ENCODE results near the gene PAX8. TPM values are rescaled to one million over a fixed set of nuclear protein-coding genes. Genes with fewer than 3 reads are reported as not detected.

PAX8 gene
- total RNA-seq, 1 donor from 2014 or later = not detected

DNA sequence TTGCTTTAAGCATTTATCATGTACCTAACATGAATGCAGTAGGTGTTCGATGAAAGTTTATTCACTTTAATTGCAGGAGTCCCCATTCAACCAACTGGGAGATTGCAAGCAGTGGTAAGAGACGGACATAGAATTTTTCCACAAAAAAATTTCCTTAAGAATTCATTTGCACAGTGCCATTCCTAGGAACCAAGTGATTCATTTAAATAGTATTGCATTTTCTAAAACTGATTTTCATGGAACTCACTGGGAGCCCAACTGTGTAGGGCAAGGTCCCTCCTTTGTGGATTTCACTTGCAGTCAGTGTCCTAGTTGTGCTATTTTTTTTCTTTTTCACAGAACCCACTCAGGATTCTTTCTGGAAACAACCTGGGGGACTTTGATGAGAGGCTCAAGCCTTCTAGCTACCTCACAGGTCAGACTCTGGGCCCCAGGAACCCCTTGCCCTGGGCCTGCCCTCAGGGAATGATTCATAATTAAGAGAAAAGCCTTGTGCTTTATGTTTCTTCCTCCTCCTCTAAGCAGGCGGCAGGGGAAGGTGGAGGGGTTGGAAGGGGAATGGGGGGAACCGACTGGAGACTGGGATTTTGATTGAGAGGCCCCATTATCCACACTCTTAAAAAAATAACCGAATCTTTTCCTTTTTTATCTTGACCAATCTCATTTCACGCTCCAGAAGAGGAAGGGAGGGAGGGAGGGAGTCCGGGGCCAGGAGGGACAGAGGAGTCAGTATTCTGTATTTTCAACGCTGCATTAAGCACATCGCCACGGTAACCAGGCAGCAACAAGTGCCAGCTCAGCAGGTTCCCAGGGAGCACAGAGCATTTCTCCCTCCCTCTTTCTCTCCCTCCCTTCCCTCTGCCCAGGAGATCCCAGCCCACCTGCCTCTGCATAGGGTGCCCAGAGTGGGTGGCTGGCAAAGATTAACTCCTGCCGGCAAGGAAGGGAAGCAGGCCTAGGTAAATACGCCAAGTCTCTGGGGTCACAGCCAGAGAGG lies 53.2 kb downstream of the PAX8 start:
- Histone ChIP-seq H3K27me3 (ENCODE audit: control insufficient read depth, insufficient read depth, low read length) (no peaks in the 10 kb centered on the region), H3K36me3 (ENCODE audit: control insufficient read depth, insufficient read depth, low read length) (no peaks in the 10 kb centered on the region), H3K4me3 (ENCODE audit: low read depth, low read length) (no peak overlapping the region)
- TF ChIP-seq, protein P1, sequence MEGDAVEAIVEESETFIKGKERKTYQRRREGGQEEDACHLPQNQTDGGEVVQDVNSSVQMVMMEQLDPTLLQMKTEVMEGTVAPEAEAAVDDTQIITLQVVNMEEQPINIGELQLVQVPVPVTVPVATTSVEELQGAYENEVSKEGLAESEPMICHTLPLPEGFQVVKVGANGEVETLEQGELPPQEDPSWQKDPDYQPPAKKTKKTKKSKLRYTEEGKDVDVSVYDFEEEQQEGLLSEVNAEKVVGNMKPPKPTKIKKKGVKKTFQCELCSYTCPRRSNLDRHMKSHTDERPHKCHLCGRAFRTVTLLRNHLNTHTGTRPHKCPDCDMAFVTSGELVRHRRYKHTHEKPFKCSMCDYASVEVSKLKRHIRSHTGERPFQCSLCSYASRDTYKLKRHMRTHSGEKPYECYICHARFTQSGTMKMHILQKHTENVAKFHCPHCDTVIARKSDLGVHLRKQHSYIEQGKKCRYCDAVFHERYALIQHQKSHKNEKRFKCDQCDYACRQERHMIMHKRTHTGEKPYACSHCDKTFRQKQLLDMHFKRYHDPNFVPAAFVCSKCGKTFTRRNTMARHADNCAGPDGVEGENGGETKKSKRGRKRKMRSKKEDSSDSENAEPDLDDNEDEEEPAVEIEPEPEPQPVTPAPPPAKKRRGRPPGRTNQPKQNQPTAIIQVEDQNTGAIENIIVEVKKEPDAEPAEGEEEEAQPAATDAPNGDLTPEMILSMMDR (IDR thresholded peaks at IDR 0.05; ENCODE audit: insufficient read depth, low read length, severe bottlenecking) = no peak
- FAIRE-seq = no peak
- no peak for DNase-seq (ENCODE audit: low read depth)

GRCh38 chr2:113224647-113225236 lies 54.0 kb downstream of the PAX8 start:
- TF ChIP-seq, protein P1 (IDR thresholded peaks at IDR 0.05; ENCODE audit: insufficient read depth, low read length, severe bottlenecking) = no peak
- FAIRE-seq (no peak), DNase-seq (ENCODE audit: low read depth) (no peak)
- H3K36me3 ChIP-seq (ENCODE audit: control insufficient read depth, insufficient read depth, low read length) = no peaks in the 10 kb centered on the region
- H3K27me3 ChIP-seq (ENCODE audit: control insufficient read depth, insufficient read depth, low read length) = no peaks in the 10 kb centered on the region
- H3K4me3 ChIP-seq (ENCODE audit: low read depth, low read length) = no peak overlapping the region

DNA sequence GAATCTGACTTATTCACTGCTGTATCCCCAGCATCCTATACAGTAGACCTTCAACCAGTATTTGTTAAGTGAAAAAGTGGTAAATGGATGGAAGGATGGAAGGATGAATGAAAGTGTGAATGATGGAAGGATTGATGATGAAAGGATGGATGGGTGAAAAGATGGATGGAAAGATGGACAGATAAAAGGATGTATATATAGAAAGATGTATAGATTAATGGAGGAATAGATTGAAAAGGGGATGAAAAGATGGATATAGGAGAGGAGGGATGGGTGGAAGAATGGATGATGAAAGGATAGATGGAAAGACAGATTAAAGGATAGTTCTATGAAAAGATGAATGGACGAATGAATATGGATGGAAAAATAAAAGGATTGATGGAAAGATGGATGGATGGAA lies 54.9 kb downstream of the PAX8 start:
- no peak for DNase-seq (ENCODE audit: low read depth)
- Histone ChIP-seq H3K4me3 (ENCODE audit: low read depth, low read length) (no peak overlapping the region), H3K27me3 (ENCODE audit: control insufficient read depth, insufficient read depth, low read length) (no peaks in the 10 kb centered on the region), H3K36me3 (ENCODE audit: control insufficient read depth, insufficient read depth, low read length) (no peaks in the 10 kb centered on the region)
- TF ChIP-seq, protein P1 (IDR thresholded peaks at IDR 0.05; ENCODE audit: insufficient read depth, low read length, severe bottlenecking) = no peak
- FAIRE-seq = no peak

- FAIRE-seq (no peak), DNase-seq (ENCODE audit: low read depth) (no peak)
- Histone ChIP-seq H3K27me3 (ENCODE audit: control insufficient read depth, insufficient read depth, low read length) (no peaks in the 10 kb centered on the region), H3K4me3 (ENCODE audit: low read depth, low read length) (no peak overlapping the region), H3K36me3 (ENCODE audit: control insufficient read depth, insufficient read depth, low read length) (no peaks in the 10 kb centered on the region)
- TF ChIP-seq, protein P1 (IDR thresholded peaks at IDR 0.05; ENCODE audit: insufficient read depth, low read length, severe bottlenecking) = no peak
These were observed 56.9 kb downstream of the PAX8 start for GRCh38 chr2:113221846-113222245.

GRCh38 chr2:113220970-113221708 lies 57.6 kb downstream of the PAX8 start:
- no peak for FAIRE-seq
- TF ChIP-seq, protein P1 (IDR thresholded peaks at IDR 0.05; ENCODE audit: insufficient read depth, low read length, severe bottlenecking) = no peak

More at GRCh38 chr2:113220970-113221708, 57.6 kb downstream of the PAX8 start:
- DNase-seq (ENCODE audit: low read depth) = no peak
- no peaks in the 10 kb centered on the region for H3K27me3 ChIP-seq (ENCODE audit: control insufficient read depth, insufficient read depth, low read length)
- no peaks in the 10 kb centered on the region for H3K36me3 ChIP-seq (ENCODE audit: control insufficient read depth, insufficient read depth, low read length)
- H3K4me3 ChIP-seq (ENCODE audit: low read depth, low read length) = no peak overlapping the region
